Mesenchymal stem cell (in vitro differentiated cells and primary cell): ENCODE results near the gene CRYL1.

ENCODE experiments used
- DNase-seq: peaks from one replicate; pipeline ENCODE4 v3.0.0-alpha.2; 2013
- H2AFZ ChIP-seq: one replicate; pipeline ENCODE4 v1.6.1; 2013; ENCODE audit warnings: low read depth, mild to moderate bottlenecking, control low read depth, inconsistent platforms, low read length, moderate library complexity
- H2AK5ac ChIP-seq: 2 replicates; pipeline ENCODE4 v1.6.1; 2013; ENCODE audit warnings: low read length, moderate library complexity, mild to moderate bottlenecking, inconsistent platforms; ENCODE audit not compliant: severe bottlenecking
- H2BK120ac ChIP-seq: one replicate; pipeline ENCODE4 v1.6.1; 2013; ENCODE audit warnings: low read depth, mild to moderate bottlenecking, inconsistent platforms, low read length, moderate library complexity
- H2BK12ac ChIP-seq, 2 experiments: one replicate each; pipeline ENCODE4 v1.6.1; 2013; ENCODE audit warnings: inconsistent platforms in 2 of 2, low read length in 2 of 2, mild to moderate bottlenecking in 2 of 2, moderate library complexity in 2 of 2, control low read depth in 1 of 2
- H2BK15ac ChIP-seq: one replicate; pipeline ENCODE4 v1.6.1; 2013; ENCODE audit warnings: mild to moderate bottlenecking, low read depth, inconsistent platforms; ENCODE audit not compliant: poor library complexity, severe bottlenecking
- H2BK5ac ChIP-seq: 2 replicates; pipeline ENCODE4 v1.6.1; 2013; ENCODE audit warnings: low read depth, mild to moderate bottlenecking, low read length, control low read depth, inconsistent platforms; ENCODE audit not compliant: poor library complexity, severe bottlenecking
- H3K14ac ChIP-seq, 2 experiments: one replicate each; pipeline ENCODE4 v1.6.1; 2013; ENCODE audit warnings: inconsistent platforms in 2 of 2, low read length in 2 of 2, control low read depth in 1 of 2, mild to moderate bottlenecking in 1 of 2, moderate library complexity in 1 of 2
- H3K18ac ChIP-seq, 2 experiments: one replicate each; pipeline ENCODE4 v1.6.1; 2013; ENCODE audit warnings: inconsistent platforms in 2 of 2, low read length in 2 of 2, control low read depth in 1 of 2, low read depth in 1 of 2, mild to moderate bottlenecking in 1 of 2
- H3K23ac ChIP-seq, 2 experiments: one replicate each; pipeline ENCODE4 v1.6.1; 2013; ENCODE audit warnings: inconsistent platforms in 2 of 2, low read length in 2 of 2, mild to moderate bottlenecking in 2 of 2, moderate library complexity in 2 of 2, control low read depth in 1 of 2
- H3K27ac ChIP-seq: 2 replicates; pipeline ENCODE4 v1.5.1; 2013; ENCODE audit warnings: mild to moderate bottlenecking, moderate library complexity, low read length, control low read depth, inconsistent platforms; ENCODE audit not compliant: poor library complexity, severe bottlenecking
- H3K27me3 ChIP-seq, 2 experiments: 2 replicates each; pipeline versions ENCODE4 v1.6.1 to v1.7.0; 2013; ENCODE audit warnings: low read length in 2 of 2, mild to moderate bottlenecking in 2 of 2, moderate library complexity in 2 of 2, control low read depth in 1 of 2, inconsistent platforms in 1 of 2; ENCODE audit not compliant: control insufficient read depth in 1 of 2, insufficient read depth in 1 of 2
- H3K36me3 ChIP-seq, 2 experiments: 2 replicates each; pipeline versions ENCODE4 v1.6.1 to v1.7.0; 2013; ENCODE audit warnings: low read length in 2 of 2, control low read depth in 1 of 2, inconsistent platforms in 1 of 2, low read depth in 1 of 2, mild to moderate bottlenecking in 1 of 2; ENCODE audit not compliant: insufficient read depth in 2 of 2, control insufficient read depth in 1 of 2
- H3K4ac ChIP-seq, 2 experiments: one replicate each; pipeline ENCODE4 v1.6.1; 2013; ENCODE audit warnings: inconsistent platforms in 2 of 2, low read length in 2 of 2, mild to moderate bottlenecking in 2 of 2, moderate library complexity in 2 of 2, control low read depth in 1 of 2, low read depth in 1 of 2
- H3K4me1 ChIP-seq: 2 replicates; pipeline ENCODE4 v1.6.1; 2013; ENCODE audit warnings: low read depth, low read length, control low read depth; ENCODE audit not compliant: control insufficient read depth, insufficient read depth
- H3K4me2 ChIP-seq: 2 replicates; pipeline ENCODE4 v1.6.1; 2013; ENCODE audit warnings: low read length, mild to moderate bottlenecking, inconsistent platforms; ENCODE audit not compliant: poor library complexity, severe bottlenecking
- H3K4me3 ChIP-seq, 2 experiments: 2 replicates each; pipeline versions ENCODE4 v1.5.1 to v1.7.0; 2013; ENCODE audit warnings: low read length in 2 of 2, mild to moderate bottlenecking in 2 of 2, control low read depth in 1 of 2, low read depth in 1 of 2; ENCODE audit not compliant: insufficient read depth in 1 of 2
- H3K79me1 ChIP-seq: replicated peaks from 2 replicates; pipeline ENCODE4 v1.6.1; 2013; ENCODE audit warnings: mild to moderate bottlenecking, control low read depth, low read length, inconsistent platforms; ENCODE audit not compliant: poor library complexity, severe bottlenecking
- H3K9ac ChIP-seq: 2 replicates; pipeline ENCODE4 v1.7.0; 2013; ENCODE audit warnings: mild to moderate bottlenecking, low read length, moderate library complexity
- H3K9me3 ChIP-seq: 2 replicates; pipeline ENCODE4 v1.7.0; 2013; ENCODE audit warnings: mild to moderate bottlenecking, low read length; ENCODE audit not compliant: control insufficient read depth
- H4K8ac ChIP-seq: one replicate; pipeline ENCODE4 v1.6.1; 2013; ENCODE audit warnings: inconsistent platforms, mild to moderate bottlenecking, low read length, moderate library complexity
- H4K91ac ChIP-seq: one replicate; pipeline ENCODE4 v1.6.1; 2013; ENCODE audit warnings: mild to moderate bottlenecking, low read length, inconsistent platforms
- WGBS: methylation state at CpG from one replicate; pipeline ENCODE4 v1.1.7; 2013; ENCODE audit warnings: mixed read lengths; 5-methylcytosine and 5-hydroxymethylcytosine counted together

The CRYL1 gene

GRCh38 chr13:20448470-20448869, 77.2 kb downstream of the CRYL1 start:
- H2BK5ac ChIP-seq: no peak overlapping the region
- no peak overlapping the region for H3K18ac ChIP-seq
- no peak overlapping the region for H2BK120ac ChIP-seq
- H3K79me1 ChIP-seq: no peaks in the 10 kb centered on the region
- no peak overlapping the region for H2BK12ac ChIP-seq
- no peak overlapping the region for H3K4ac ChIP-seq
- DNase-seq: no peak
- H2AFZ ChIP-seq: no peak overlapping the region
- peaks cover 28% of the 10 kb centered on the region for H3K9me3 ChIP-seq
- no peaks in the 10 kb centered on the region for H3K36me3 ChIP-seq
- H3K27ac ChIP-seq: no peak overlapping the region
- no peak overlapping the region for H3K4me2 ChIP-seq
- H3K4me1 ChIP-seq: no peaks in the 10 kb centered on the region
- H3K27me3 ChIP-seq: no peaks in the 10 kb centered on the region
- H3K14ac ChIP-seq: no peak overlapping the region
- no peak overlapping the region for H4K8ac ChIP-seq
- H2AK5ac ChIP-seq: no peak overlapping the region
- WGBS: 73% methylated on average over 1 of the region's 1 CpG
- H3K23ac ChIP-seq: no peak overlapping the region
- no peak overlapping the region for H3K9ac ChIP-seq
- no peak overlapping the region for H3K4me3 ChIP-seq
- H4K91ac ChIP-seq: no peak overlapping the region
- H2BK15ac ChIP-seq: no peak overlapping the region

GRCh38 chr13:20446900-20447299, 78.8 kb downstream of the CRYL1 start:
- Histone ChIP-seq H3K4me2 (no peak overlapping the region), H3K27me3 (no peaks in the 10 kb centered on the region), H2BK5ac (no peak overlapping the region), H3K9ac (no peak overlapping the region), H4K8ac (no peak overlapping the region), H2BK12ac (no peak overlapping the region), H3K18ac (no peak overlapping the region), H3K9me3 (peaks cover 28% of the 10 kb centered on the region), H3K36me3 (no peaks in the 10 kb centered on the region), H2BK120ac (no peak overlapping the region), H2AFZ (no peak overlapping the region), H3K23ac (no peak overlapping the region), H4K91ac (no peak overlapping the region), H3K79me1 (no peaks in the 10 kb centered on the region), H3K27ac (no peak overlapping the region), H3K14ac (no peak overlapping the region), H2BK15ac (no peak overlapping the region), H3K4ac (no peak overlapping the region), H3K4me3 (no peak overlapping the region), H2AK5ac (no peak overlapping the region), H3K4me1 (no peaks in the 10 kb centered on the region)
- DNase-seq: no peak

GRCh38 chr13:20446405-20446804, 79.3 kb downstream of the CRYL1 start:
- WGBS: 55% methylated on average over 1 of the region's 1 CpG
- no peak for DNase-seq
- no peak overlapping the region for H4K91ac ChIP-seq
- H2AK5ac ChIP-seq: no peak overlapping the region
- no peak overlapping the region for H3K9ac ChIP-seq
- no peak overlapping the region for H3K4ac ChIP-seq
- H3K18ac ChIP-seq: no peak overlapping the region
- no peak overlapping the region for H3K4me3 ChIP-seq
- no peak overlapping the region for H2BK120ac ChIP-seq
- no peak overlapping the region for H3K4me2 ChIP-seq
- H2BK15ac ChIP-seq: no peak overlapping the region
- no peak overlapping the region for H2BK5ac ChIP-seq
- H3K79me1 ChIP-seq: no peaks in the 10 kb centered on the region
- H3K14ac ChIP-seq: no peak overlapping the region
- no peaks in the 10 kb centered on the region for H3K4me1 ChIP-seq
- H4K8ac ChIP-seq: no peak overlapping the region
- no peaks in the 10 kb centered on the region for H3K27me3 ChIP-seq
- H3K27ac ChIP-seq: no peak overlapping the region
- H2BK12ac ChIP-seq: no peak overlapping the region
- no peak overlapping the region for H3K23ac ChIP-seq
- H3K9me3 ChIP-seq: peaks cover 28% of the 10 kb centered on the region
- no peak overlapping the region for H2AFZ ChIP-seq
- no peaks in the 10 kb centered on the region for H3K36me3 ChIP-seq

GRCh38 chr13:20442798-20443381, 82.8 kb downstream of the CRYL1 start:
- H2AK5ac ChIP-seq: no peak overlapping the region
- H2BK5ac ChIP-seq: no peak overlapping the region
- no peaks in the 10 kb centered on the region for H3K36me3 ChIP-seq
- H4K91ac ChIP-seq: no peak overlapping the region
- H3K9ac ChIP-seq: no peak overlapping the region
- no peak overlapping the region for H3K4ac ChIP-seq
- H2BK120ac ChIP-seq: no peak overlapping the region
- H3K4me1 ChIP-seq: no peaks in the 10 kb centered on the region
- H4K8ac ChIP-seq: no peak overlapping the region
- no peak for DNase-seq
- H3K9me3 ChIP-seq: peaks cover 7% of the 10 kb centered on the region
- H3K79me1 ChIP-seq: no peaks in the 10 kb centered on the region
- no peak overlapping the region for H2BK12ac ChIP-seq
- no peak overlapping the region for H3K27ac ChIP-seq
- H2BK15ac ChIP-seq: no peak overlapping the region
- no peak overlapping the region for H3K23ac ChIP-seq
- no peaks in the 10 kb centered on the region for H3K27me3 ChIP-seq
- H3K14ac ChIP-seq: no peak overlapping the region
- no peak overlapping the region for H3K4me3 ChIP-seq
- no peak overlapping the region for H2AFZ ChIP-seq
- no peak overlapping the region for H3K4me2 ChIP-seq
- 78% methylated on average over 1 of the region's 2 CpGs for WGBS
- no peak overlapping the region for H3K18ac ChIP-seq
